ENCODE results near the gene DNAH1.
"Not testable (repeated sequence)": the region's sequence is repeated elsewhere in the genome, so short reads cannot be mapped to it uniquely, and the experiment has no call there.

Gene DNAH1

DNA sequence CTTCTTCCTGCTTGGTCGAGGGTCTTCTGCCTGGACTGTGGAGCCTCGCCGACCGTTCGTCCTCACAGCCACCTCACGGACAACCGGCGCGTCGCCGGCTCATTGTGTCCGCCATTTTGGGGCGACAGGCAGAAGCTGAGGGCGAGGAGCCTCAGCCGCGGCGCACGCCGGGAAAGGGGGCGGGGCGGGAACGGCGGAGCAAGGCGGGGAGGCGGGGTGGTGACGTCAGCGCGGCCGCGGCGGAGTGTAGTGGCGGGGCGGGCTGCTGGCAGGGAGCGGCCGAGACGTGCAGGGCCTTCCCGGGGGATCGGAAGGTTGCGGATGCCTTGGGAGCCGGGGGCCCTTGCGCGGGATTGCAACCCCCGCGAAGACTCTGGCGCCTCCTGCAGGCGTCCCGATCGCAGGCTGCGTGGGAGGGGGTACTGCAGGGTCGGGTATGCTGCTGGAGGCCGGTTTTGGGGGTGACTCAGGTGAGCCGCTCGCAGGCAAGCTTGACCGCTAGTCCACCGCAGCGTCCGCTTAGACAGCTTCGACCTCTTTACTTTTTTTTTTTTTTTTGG, 37.5 kb upstream of the DNAH1 start, which contains the start of gene WDR82:
WDR82 (minus strand) TSS at position 140 of the 560 bp plus-strand sequence. CDS start 288 bp downstream, outside the sequence.
- Histone ChIP-seq H3K9ac (peak within 1 kb of the TSS; percentile 100), H3K4me3 (peak within 1 kb of the TSS; percentile 87), H3K4me2 (peak within 1 kb of the TSS; percentile 89), H3K9me3 (no peaks in the 10 kb centered on the region), H3K36me3 (peaks cover 28% of the 10 kb centered on the region), H3K27me3 (no peaks in the 10 kb centered on the region), H3K27ac (peak within 1 kb of the TSS; percentile 100), H3K4me1 (peaks cover 58% of the 10 kb centered on the region), H4K20me1 (peaks cover 45% of the 10 kb centered on the region)
- no peak for TF ChIP-seq Cebpa-rat (IDR thresholded peaks at IDR 0.05)

DNA sequence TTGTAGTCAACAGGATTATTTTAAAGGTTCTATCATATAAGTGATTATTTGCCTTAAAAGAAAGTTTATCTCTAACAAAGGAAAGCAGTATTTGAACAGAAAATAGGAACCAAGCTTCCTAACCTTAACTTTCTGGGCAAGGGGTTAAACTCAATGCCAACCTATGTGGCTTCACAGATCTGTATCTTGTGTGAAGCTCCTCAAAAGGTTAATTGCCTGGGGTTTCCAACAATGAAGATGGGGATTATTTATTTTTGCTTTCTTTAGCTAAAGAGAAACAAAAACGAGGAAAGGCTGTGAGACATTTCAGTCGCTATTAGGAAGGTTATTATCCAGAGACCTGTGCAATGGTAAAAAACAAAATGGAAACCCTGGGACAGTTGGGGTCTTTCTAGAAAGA, 36.5 kb upstream of the DNAH1 start:
- peaks cover 48% of the 10 kb centered on the region for H3K4me1 ChIP-seq
- no peak overlapping the region for H3K27ac ChIP-seq
- peaks cover 18% of the 10 kb centered on the region for H3K36me3 ChIP-seq
- peak overlapping the region; percentile 87; the same call in 1 of the 2 replicates for H3K4me3 ChIP-seq
- H3K27me3 ChIP-seq: no peaks in the 10 kb centered on the region
- no peak overlapping the region for H3K9ac ChIP-seq
- H4K20me1 ChIP-seq: peaks cover 35% of the 10 kb centered on the region
- peak overlapping the region; percentile 89 for H3K4me2 ChIP-seq
- no peak for TF ChIP-seq Cebpa-rat (IDR thresholded peaks at IDR 0.05)
- H3K9me3 ChIP-seq: no peaks in the 10 kb centered on the region

DNA sequence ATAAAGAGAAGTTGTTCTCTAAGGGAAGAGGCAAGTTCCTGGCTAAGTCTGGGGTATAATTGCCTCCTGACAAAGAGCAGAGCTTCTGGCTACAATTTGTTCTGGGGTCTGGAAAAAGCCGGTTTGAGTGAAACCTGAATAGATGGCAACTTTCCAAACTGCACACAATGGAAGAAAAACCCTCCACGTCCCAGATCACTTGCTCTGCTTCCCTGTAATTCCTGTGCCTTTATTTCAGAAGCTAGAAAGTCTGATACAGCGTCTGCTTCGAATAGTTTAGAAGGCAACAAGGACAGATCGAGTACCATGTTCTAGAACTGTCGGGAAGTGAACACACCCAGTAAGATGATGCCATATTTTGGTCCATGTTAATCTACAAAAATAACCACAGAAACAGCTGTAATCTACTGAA, 36.1 kb upstream of the DNAH1 start:
- Histone ChIP-seq H3K4me1 (peaks cover 43% of the 10 kb centered on the region), H3K27me3 (no peaks in the 10 kb centered on the region), H3K27ac (no peak overlapping the region), H3K9ac (no peak overlapping the region), H4K20me1 (peaks cover 31% of the 10 kb centered on the region), H3K36me3 (peaks cover 13% of the 10 kb centered on the region), H3K4me3 (no peak overlapping the region), H3K9me3 (no peaks in the 10 kb centered on the region), H3K4me2 (peak overlapping the region; percentile 89; the same call in 1 of the 2 replicates)
- TF ChIP-seq Cebpa-rat (IDR thresholded peaks at IDR 0.05): no peak

DNA sequence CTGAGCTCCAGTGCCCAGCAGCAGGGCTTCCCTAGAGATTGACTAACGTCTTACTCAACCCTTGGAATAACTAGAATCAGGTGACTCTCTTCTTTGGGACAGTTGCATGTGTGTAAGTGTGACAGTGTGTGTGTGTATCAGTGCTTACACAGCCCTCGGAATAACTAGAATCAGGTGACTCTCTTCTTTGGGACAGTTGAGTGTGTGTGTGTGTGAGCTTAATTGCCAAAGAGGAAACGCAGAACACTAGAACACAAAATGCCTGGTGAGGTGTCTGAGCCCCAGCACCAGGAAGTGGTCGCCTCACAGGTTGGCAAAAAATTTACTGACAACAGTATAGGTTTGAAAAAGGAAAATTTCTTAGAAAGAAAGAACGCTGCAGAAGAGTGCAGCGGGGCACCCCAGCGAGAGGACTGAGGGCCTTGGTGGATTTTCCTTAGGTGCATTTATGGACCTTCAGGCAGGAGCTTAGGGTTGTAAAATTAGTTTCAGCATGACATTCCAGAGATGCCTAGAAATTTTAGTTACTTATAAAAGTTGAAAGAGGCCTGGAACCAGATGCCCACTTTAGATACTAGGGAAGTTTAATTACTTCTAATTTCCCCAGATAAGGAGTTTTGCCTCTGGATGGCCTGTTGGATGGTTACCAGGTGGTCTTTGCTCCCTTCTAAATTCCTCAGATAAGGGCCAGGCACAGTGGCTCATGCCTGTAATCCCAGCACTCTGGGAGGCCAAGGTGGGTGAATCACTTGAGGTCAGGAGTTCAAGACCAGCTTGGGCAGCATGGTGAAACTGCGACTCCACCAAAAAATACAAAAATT, 33.9 kb upstream of the DNAH1 start:
- no peak overlapping the region for H3K27ac ChIP-seq
- peaks cover 9% of the 10 kb centered on the region for H4K20me1 ChIP-seq
- H3K4me2 ChIP-seq: no peak overlapping the region; the same call in 1 of the 2 replicates
- no peaks in the 10 kb centered on the region for H3K36me3 ChIP-seq
- no peaks in the 10 kb centered on the region for H3K27me3 ChIP-seq
- H3K9me3 ChIP-seq: no peaks in the 10 kb centered on the region
- no peak for TF ChIP-seq Cebpa-rat (IDR thresholded peaks at IDR 0.05)
- peaks cover 32% of the 10 kb centered on the region for H3K4me1 ChIP-seq
- H3K4me3 ChIP-seq: no peak overlapping the region
- no peak overlapping the region; the same call in 1 of the 2 replicates for H3K9ac ChIP-seq

DNA sequence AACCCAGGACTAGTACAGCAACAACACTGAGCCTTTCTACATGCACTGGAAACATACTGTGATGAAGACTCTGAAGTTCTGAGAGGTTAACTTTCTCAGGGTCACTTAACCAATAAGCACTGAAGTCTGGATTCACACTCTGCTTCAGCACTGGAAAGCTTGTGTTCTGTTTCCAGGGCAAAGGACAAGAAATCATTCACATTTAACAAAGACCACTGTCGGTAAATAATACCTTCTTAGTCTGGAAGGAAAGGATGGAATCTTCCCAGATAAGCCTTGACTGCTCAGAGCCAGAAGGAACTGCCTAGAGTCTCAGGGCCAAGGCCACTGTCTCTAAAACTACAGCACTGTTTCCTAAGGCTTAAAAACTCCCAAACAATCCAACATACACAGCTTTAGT, 32.8 kb upstream of the DNAH1 start:
- H3K36me3 ChIP-seq: no peaks in the 10 kb centered on the region
- no peak overlapping the region; the same call in 1 of the 2 replicates for H3K27ac ChIP-seq
- no peaks in the 10 kb centered on the region for H3K9me3 ChIP-seq
- no peaks in the 10 kb centered on the region for H4K20me1 ChIP-seq
- no peak overlapping the region for H3K9ac ChIP-seq
- H3K4me1 ChIP-seq: peaks cover 35% of the 10 kb centered on the region
- no peak overlapping the region for H3K4me3 ChIP-seq
- no peak overlapping the region for H3K4me2 ChIP-seq
- no peaks in the 10 kb centered on the region for H3K27me3 ChIP-seq
- TF ChIP-seq Cebpa-rat (IDR thresholded peaks at IDR 0.05): no peak

DNA sequence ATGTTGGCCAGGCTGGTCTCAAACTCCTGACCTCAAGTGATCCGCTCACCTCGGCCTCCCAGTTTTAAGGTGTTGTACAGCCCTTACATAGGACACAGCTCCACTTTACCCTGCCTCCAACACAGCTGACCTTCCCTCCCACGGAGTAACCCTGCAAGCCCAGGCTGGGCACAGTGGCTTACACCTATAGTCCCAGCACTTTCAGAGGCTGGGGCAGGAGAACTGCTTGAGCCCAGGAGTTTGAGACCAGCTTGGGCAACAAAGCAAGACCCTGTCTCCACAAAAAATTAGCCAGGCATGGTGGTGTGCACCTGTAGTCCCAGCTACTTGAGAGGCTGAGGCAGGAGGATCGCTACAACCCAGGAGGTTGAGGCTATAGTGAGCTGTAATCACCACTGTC, 32.1 kb upstream of the DNAH1 start:
- not testable (repeated sequence) for H3K9ac ChIP-seq, H4K20me1 ChIP-seq, H3K4me3 ChIP-seq, H3K27me3 ChIP-seq, H3K4me2 ChIP-seq, H3K36me3 ChIP-seq, H3K27ac ChIP-seq, H3K9me3 ChIP-seq
- H3K4me1 ChIP-seq: peaks cover 39% of the 10 kb centered on the region

DNA sequence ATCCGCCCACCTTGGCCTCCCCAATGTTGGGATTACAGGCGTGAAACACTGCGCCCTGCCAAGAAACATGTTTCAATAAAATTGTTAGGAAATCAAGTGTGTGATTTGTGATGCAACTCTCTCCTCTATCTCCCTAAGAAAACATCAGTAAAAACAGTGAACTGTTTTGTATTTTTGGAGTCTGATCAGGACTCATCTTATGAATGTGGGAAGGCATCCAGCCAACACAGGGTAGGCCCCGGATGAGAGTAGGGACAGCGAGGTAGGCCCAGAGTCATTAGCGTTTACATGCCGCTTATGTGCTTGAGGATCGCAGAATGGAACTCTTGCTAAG, 29.4 kb upstream of the DNAH1 start:
- H3K27ac ChIP-seq: peak overlapping the region; percentile 99; the same call in 1 of the 2 replicates
- TF ChIP-seq Cebpa-rat (IDR thresholded peaks at IDR 0.05): no peak
- peaks cover 13% of the 10 kb centered on the region; the same call in 1 of the 2 replicates for H4K20me1 ChIP-seq
- peak overlapping the region; percentile 98 for H3K9ac ChIP-seq
- H3K4me2 ChIP-seq: peak overlapping the region; percentile 95
- H3K4me1 ChIP-seq: peaks cover 51% of the 10 kb centered on the region
- no peaks in the 10 kb centered on the region for H3K9me3 ChIP-seq
- peak overlapping the region; percentile 83 for H3K4me3 ChIP-seq
- peaks cover 9% of the 10 kb centered on the region for H3K36me3 ChIP-seq
- H3K27me3 ChIP-seq: no peaks in the 10 kb centered on the region

DNA sequence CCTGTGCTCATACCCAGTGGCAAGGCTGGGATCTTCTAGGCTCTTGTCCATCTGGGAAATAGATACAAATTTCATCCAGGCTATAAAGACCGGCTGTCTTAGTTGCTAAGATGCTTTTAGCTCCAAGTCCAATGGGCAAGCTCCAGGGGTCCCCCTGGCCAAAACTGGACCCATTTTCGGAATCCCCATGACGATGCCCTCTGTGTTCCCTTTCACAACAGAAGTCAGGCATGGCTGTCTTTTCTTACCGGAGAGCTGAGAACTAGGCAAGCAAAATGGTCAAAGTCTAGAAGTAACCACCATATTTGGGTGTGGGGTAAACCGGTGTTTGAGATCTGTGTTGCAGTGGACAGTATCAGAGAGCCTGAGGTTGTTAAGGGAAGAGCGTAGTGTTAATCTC, 27.4 kb upstream of the DNAH1 start:
- Histone ChIP-seq H4K20me1 (peaks cover 13% of the 10 kb centered on the region; the same call in 1 of the 2 replicates), H3K4me1 (peaks cover 50% of the 10 kb centered on the region), H3K36me3 (peaks cover 29% of the 10 kb centered on the region), H3K4me3 (peak overlapping the region; percentile 83), H3K9ac (peak overlapping the region; percentile 98), H3K4me2 (peak overlapping the region; percentile 95), H3K27ac (peak overlapping the region; percentile 99), H3K27me3 (no peaks in the 10 kb centered on the region), H3K9me3 (no peaks in the 10 kb centered on the region)
- no peak for TF ChIP-seq Cebpa-rat (IDR thresholded peaks at IDR 0.05)

DNA sequence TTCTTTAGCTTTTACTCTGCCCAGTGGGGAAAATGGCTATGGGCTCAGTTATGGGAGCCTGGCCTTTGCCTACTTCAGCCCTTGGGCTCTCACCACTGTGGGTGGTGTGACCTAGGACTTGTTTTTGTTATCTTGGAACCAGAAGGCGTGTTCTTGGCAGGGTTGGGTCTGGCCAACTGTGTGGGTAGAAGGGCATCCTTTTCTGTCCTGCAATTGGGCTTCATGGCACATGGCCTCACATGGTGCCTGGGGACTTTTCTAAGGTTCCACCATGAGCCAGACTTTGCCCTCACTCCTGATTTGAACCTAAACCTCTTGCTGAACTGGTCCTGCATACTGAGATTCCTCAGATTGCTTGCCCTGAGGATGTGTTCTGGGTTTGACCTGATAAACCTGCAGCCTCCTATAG, 26.8 kb upstream of the DNAH1 start:
- Histone ChIP-seq H3K36me3 (peaks cover 34% of the 10 kb centered on the region), H3K27me3 (no peaks in the 10 kb centered on the region), H3K4me3 (no peak overlapping the region), H3K4me1 (peaks cover 50% of the 10 kb centered on the region), H3K9ac (no peak overlapping the region), H3K27ac (no peak overlapping the region), H3K4me2 (peak overlapping the region; percentile 95), H4K20me1 (peaks cover 13% of the 10 kb centered on the region; the same call in 1 of the 2 replicates), H3K9me3 (no peaks in the 10 kb centered on the region)
- no peak for TF ChIP-seq Cebpa-rat (IDR thresholded peaks at IDR 0.05)
